NCI-H1092 treated with DMSO at 0.1 percent for 48 hours (cell line): ENCODE data around the gene ARHGAP26.

Experiments
- DNase-seq: peaks from one replicate; lab custom pipeline; 2025; lab: John Stamatoyannopoulos, UW

ARHGAP26 gene

GRCh38 chr5:143061161-143061945 is 291.2 kb downstream of the ARHGAP26 start:
- no peak for DNase-seq

- DNase-seq, result no peak
These were observed 292.2 kb downstream of the ARHGAP26 start for GRCh38 chr5:143062379-143062778.

GRCh38 chr5:143063175-143063970 is 293.2 kb downstream of the ARHGAP26 start:
- peak; percentile 71 for DNase-seq

GRCh38 chr5:143064218-143064641 is 294.1 kb downstream of the ARHGAP26 start:
- no peak for DNase-seq

GRCh38 chr5:143064676-143065075 is 294.5 kb downstream of the ARHGAP26 start:
- DNase-seq, result no peak

- DNase-seq, result peak; percentile 12
These were observed 295.2 kb downstream of the ARHGAP26 start for GRCh38 chr5:143065185-143065965.

- DNase-seq, result peak; percentile 7
These were observed 295.9 kb downstream of the ARHGAP26 start for GRCh38 chr5:143065996-143066522.

- DNase-seq, result peak; percentile 79
These were observed 296.5 kb downstream of the ARHGAP26 start for GRCh38 chr5:143066556-143067281.

GRCh38 chr5:143068712-143069111 is 298.5 kb downstream of the ARHGAP26 start:
- DNase-seq, result no peak

- no peak for DNase-seq
These were observed 301.8 kb downstream of the ARHGAP26 start for GRCh38 chr5:143071927-143072326.

GRCh38 chr5:143072734-143073133 is 302.6 kb downstream of the ARHGAP26 start:
- no peak for DNase-seq

GRCh38 chr5:143073766-143074165 is 303.6 kb downstream of the ARHGAP26 start:
- no peak for DNase-seq

- no peak for DNase-seq
These were observed 304.3 kb downstream of the ARHGAP26 start for GRCh38 chr5:143074414-143074996.

GRCh38 chr5:143076377-143076776 is 306.2 kb downstream of the ARHGAP26 start:
- DNase-seq, result no peak

- no peak for DNase-seq
These were observed 307.4 kb downstream of the ARHGAP26 start for GRCh38 chr5:143077453-143078103.

- DNase-seq, result no peak
These were observed 308.1 kb downstream of the ARHGAP26 start for GRCh38 chr5:143078313-143078712.

GRCh38 chr5:143078971-143079370 is 308.8 kb downstream of the ARHGAP26 start:
- no peak for DNase-seq

GRCh38 chr5:143080407-143080806 is 310.2 kb downstream of the ARHGAP26 start:
- DNase-seq, result no peak

GRCh38 chr5:143080982-143081381 is 310.8 kb downstream of the ARHGAP26 start:
- DNase-seq, result no peak

- DNase-seq, result no peak
These were observed 312.8 kb downstream of the ARHGAP26 start for GRCh38 chr5:143083006-143083405.
